K562 (cell line): ENCODE measurements around the gene CD300A. TPM values are rescaled to one million over a fixed set of nuclear protein-coding genes. Genes with fewer than 3 reads are reported as not detected.

ENCODE experiments used
- BRD9 ChIP-seq: fragments of 450-650 bp; IDR thresholded peaks from 2 replicates; pipeline ENCODE4 v1.6.1; 2018; ENCODE audit warnings: low read depth; ENCODE audit not compliant: partially characterized antibody
- CREB1 ChIP-seq, 2 experiments: sonication (generic) in 1 of 2; formaldehyde crosslinking in 1 of 2; IDR thresholded peaks; 2 replicates each; pipeline versions ENCODE4 v1.6.1 to v1.8.0; 2012 to 2022; ENCODE audit warnings: inconsistent platforms in 1 of 2, mild to moderate bottlenecking in 1 of 2, missing genetic modification reagents in 1 of 2, moderate library complexity in 1 of 2
- ETV6 ChIP-seq, 3 experiments: fragments of 150-350 bp in 1 of 3; sonication (generic) in 1 of 3; formaldehyde crosslinking in 1 of 3; IDR thresholded peaks; 2 replicates each; pipeline versions ENCODE4 v1.6.1 to v1.8.0; 2014 to 2022; ENCODE audit warnings: borderline replicate concordance in 2 of 3, low read depth in 2 of 3, antibody characterized with exemption in 1 of 3, low read length in 1 of 3, mild to moderate bottlenecking in 1 of 3, missing genetic modification reagents in 1 of 3
- GABPB1 ChIP-seq: sonication (generic); formaldehyde crosslinking; IDR thresholded peaks from 2 replicates; pipeline ENCODE4 v1.8.0; 2022; ENCODE audit warnings: mild to moderate bottlenecking, missing genetic modification reagents
- KAT7 ChIP-seq: sonication (generic); formaldehyde crosslinking; IDR thresholded peaks from 2 replicates; pipeline ENCODE4 v1.8.0; 2022; ENCODE audit warnings: missing genetic modification reagents, mild to moderate bottlenecking, borderline replicate concordance
- L3MBTL2 ChIP-seq: fragments of 450-650 bp; IDR thresholded peaks from 2 replicates; pipeline ENCODE4 v1.6.1; 2016; ENCODE audit warnings: mild to moderate bottlenecking, moderate library complexity
- MXI1 ChIP-seq: IDR thresholded peaks from 2 replicates; pipeline ENCODE4 v1.6.1; 2011; ENCODE audit warnings: low read depth, mild to moderate bottlenecking, improper control_type of control experiment, low read length
- PRDM10 ChIP-seq: fragments of 450-650 bp; IDR thresholded peaks from 2 replicates; pipeline ENCODE4 v1.6.1; 2018; ENCODE audit not compliant: partially characterized antibody
- SMARCB1 ChIP-seq: IDR thresholded peaks from 2 replicates; pipeline ENCODE4 v1.6.1; 2011; ENCODE audit warnings: improper control_type of control experiment, low read depth; ENCODE audit not compliant: insufficient read length
- SPI1 ChIP-seq: IDR thresholded peaks from 2 replicates; pipeline ENCODE4 v1.6.1; 2011; ENCODE audit warnings: low read depth, low read length, control low read depth, borderline replicate concordance
- TFAP4 ChIP-seq: sonication (generic); formaldehyde crosslinking; IDR thresholded peaks from 2 replicates; pipeline ENCODE4 v1.8.0; 2022; ENCODE audit warnings: missing genetic modification reagents, mild to moderate bottlenecking, moderate library complexity, borderline replicate concordance
- ZBTB1 ChIP-seq: sonication (generic); formaldehyde crosslinking; IDR thresholded peaks from 2 replicates; pipeline ENCODE4 v1.8.1; 2023; ENCODE audit warnings: missing genetic modification reagents, low read depth, mild to moderate bottlenecking, borderline replicate concordance
- ZFX ChIP-seq: sonication (generic); formaldehyde crosslinking; IDR thresholded peaks from 2 replicates; pipeline ENCODE4 v1.8.0; 2022; ENCODE audit warnings: mild to moderate bottlenecking, missing genetic modification reagents, moderate library complexity
- ZNF175 ChIP-seq: fragments of 200-800 bp; sonication (Bioruptor generic); IDR thresholded peaks from 2 replicates; pipeline ENCODE4 v1.6.1; 2016; ENCODE audit warnings: low read depth, mild to moderate bottlenecking, missing genetic modification characterization, missing compliant biosample characterization
- ZNF589 ChIP-seq: fragments of 200-800 bp; sonication (Bioruptor generic); IDR thresholded peaks from 2 replicates; pipeline ENCODE4 v1.6.1; 2016; ENCODE audit warnings: low read depth, missing genetic modification characterization, missing compliant biosample characterization
- polyA plus RNA-seq, 8 experiments: library from polyadenylated mRNA; depleted of rRNA in 4 of 8; stranded (reverse) in 5 of 8; unstranded in 3 of 8; fragments of >200 nt; fragmentation: Nextera tagmentation in 2 of 8; fragmentation: Illumina TruSeq in 1 of 8; extraction: Ambion mirVana in 2 of 8; extraction: Trizol in 1 of 8; gene quantifications; 2 replicates each; pipeline versions ENCODE4 v1.2.1 to v1.2.3, GENCODE V29; 2011 to 2014; ENCODE audit warnings: inconsistent platforms in 1 of 8, missing spikeins in 1 of 8
- total RNA-seq, 7 experiments: library from RNA; depleted of rRNA in 6 of 7; stranded (reverse); fragments of >200 nt in 6 of 7; fragmentation: Illumina TruSeq in 2 of 7; extraction: Trizol in 2 of 7; gene quantifications; 2 replicates each; pipeline versions ENCODE4 v1.2.1 to v1.2.3, GENCODE V29; 2011 to 2021; ENCODE audit warnings: low replicate concordance in 1 of 7
- TF ChIP-seq, protein P1 (sequence below): fragments of 250-450 bp; sonication (Bioruptor Pico); IDR thresholded peaks from 2 replicates; pipeline ENCODE4 v1.6.1; 2021; ENCODE audit warnings: mild to moderate bottlenecking
- TF ChIP-seq, protein P2 (sequence below): fragments of 250-450 bp; sonication (Bioruptor Pico); IDR thresholded peaks from 2 replicates; pipeline ENCODE4 v1.5.0; 2021

CD300A gene
- total and polyA plus RNA-seq, 9 of the 15 experiments (the other 6 are each of a cell fraction or from before 2014, with no cell fraction given) = 0.21 to 1.7 (median 0.41) TPM; not detected in 1

- TF ChIP-seq PRDM10 (no peak), SMARCB1 (no peak), BRD9 (no peak), GABPB1 (peak; percentile 63), ZNF175 (CRISPR knock-in tag) (peak; percentile 21; the same call in 1 of the 2 replicates), MXI1 (no peak), ZBTB1 (CRISPR knock-in tag) (peak; percentile 33; the same call in 1 of the 2 replicates), SPI1 (peak; percentile 90), TFAP4 (CRISPR knock-in tag) (peak; percentile 38; the same call in 1 of the 2 replicates), KAT7 (peak; percentile 85), L3MBTL2 (peak; percentile 51), CREB1 (IDR thresholded peaks at IDR 0.05) (no peak), CREB1 (CRISPR knock-in tag; IDR thresholded peaks at IDR 0.05) (0 out of 2 replicates have a peak, but pooled peaks have one; percentile 17), ETV6 (IDR thresholded peaks at IDR 0.05; ENCODE audit: borderline replicate concordance in 1 of 2, low read depth in 2 of 2, low read length in 1 of 2) (no peak), ETV6 (CRISPR knock-in tag; IDR thresholded peaks at IDR 0.05; ENCODE audit: borderline replicate concordance) (0 out of 2 replicates have a peak, but pooled peaks have one; percentile 42), ZNF589 (CRISPR knock-in tag) (0 out of 2 replicates have a peak, but pooled peaks have one; percentile 52), ZFX (CRISPR knock-in tag) (peak; percentile 50)
- TF ChIP-seq, protein P1, sequence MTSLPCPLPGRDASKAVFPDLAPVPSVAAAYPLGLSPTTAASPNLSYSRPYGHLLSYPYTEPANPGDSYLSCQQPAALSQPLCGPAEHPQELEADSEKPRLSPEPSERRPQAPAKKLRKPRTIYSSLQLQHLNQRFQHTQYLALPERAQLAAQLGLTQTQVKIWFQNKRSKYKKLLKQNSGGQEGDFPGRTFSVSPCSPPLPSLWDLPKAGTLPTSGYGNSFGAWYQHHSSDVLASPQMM (CRISPR knock-in tag) = no peak
- TF ChIP-seq, protein P2, sequence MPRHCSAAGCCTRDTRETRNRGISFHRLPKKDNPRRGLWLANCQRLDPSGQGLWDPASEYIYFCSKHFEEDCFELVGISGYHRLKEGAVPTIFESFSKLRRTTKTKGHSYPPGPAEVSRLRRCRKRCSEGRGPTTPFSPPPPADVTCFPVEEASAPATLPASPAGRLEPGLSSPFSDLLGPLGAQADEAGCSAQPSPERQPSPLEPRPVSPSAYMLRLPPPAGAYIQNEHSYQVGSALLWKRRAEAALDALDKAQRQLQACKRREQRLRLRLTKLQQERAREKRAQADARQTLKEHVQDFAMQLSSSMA (CRISPR knock-in tag) = 0 out of 2 replicates have a peak, but pooled peaks have one; percentile 23
Measured at GRCh38 chr17:74466111-74466827, at the start of gene CD300A (continued).
